Esophagus muscularis mucosa (tissue), 4 donors: ENCODE measurements around the gene PID1. TPM values are rescaled to one million over a fixed set of nuclear protein-coding genes. Genes with fewer than 3 reads are reported as not detected.

Source experiments
- DNase-seq: peaks from one replicate; pipeline ENCODE4 v3.0.0-alpha.2; 2017; ENCODE audit errors: extremely low spot score
- H3K27ac ChIP-seq, 4 donors: fragments of 200-600 bp; sonication (generic); replicated peaks in 1 of 4; 1 replicate in 3 of 4; 2 replicates in 1 of 4; pipeline ENCODE4 v1.5.1; 2016 to 2019; ENCODE audit warnings: mild to moderate bottlenecking in 1 of 4
- H3K27me3 ChIP-seq, 4 donors: fragments of 200-600 bp; sonication (generic); one replicate each; pipeline versions ENCODE4 v1.5.1 to v1.6.0; 2016 to 2019
- H3K36me3 ChIP-seq, 4 donors: fragments of 200-600 bp; sonication (generic); one replicate each; pipeline ENCODE4 v1.5.1; 2016 to 2019
- H3K4me1 ChIP-seq, 4 donors: fragments of 200-600 bp; sonication (generic); one replicate each; pipeline ENCODE4 v1.5.1; 2016 to 2019
- H3K4me3 ChIP-seq, 4 donors: fragments of 200-600 bp; sonication (generic); 1 replicate in 2 of 4; 2 replicates in 2 of 4; pipeline ENCODE4 v1.5.1; 2016 to 2019; ENCODE audit warnings: mild to moderate bottlenecking in 4 of 4, moderate library complexity in 1 of 4
- H3K9me3 ChIP-seq, 4 donors: fragments of 200-600 bp; sonication (generic); 1 replicate in 3 of 4; 2 replicates in 1 of 4; pipeline ENCODE4 v1.5.1; 2016 to 2019
- CTCF ChIP-seq, 3 experiments: fragments of 200-600 bp in 2 of 3; fragments of 450-650 bp in 1 of 3; sonication (generic) in 2 of 3; IDR thresholded peaks; one replicate each; pipeline ENCODE4 v1.5.1; 2017 to 2019; ENCODE audit warnings: antibody characterized with exemption in 3 of 3, mild to moderate bottlenecking in 2 of 3, moderate library complexity in 1 of 3
- EP300 ChIP-seq: sonication (generic); formaldehyde crosslinking; IDR thresholded peaks from one replicate; pipeline ENCODE4 v1.6.1; 2017; ENCODE audit warnings: antibody characterized with exemption
- POLR2A ChIP-seq: fragments of 450-650 bp; IDR thresholded peaks from one replicate; pipeline ENCODE4 v1.6.1; 2017; ENCODE audit warnings: antibody characterized with exemption, moderate library complexity, mild to moderate bottlenecking, low read depth
- POLR2AphosphoS5 ChIP-seq, 2 donors: sonication (generic); formaldehyde crosslinking; IDR thresholded peaks; one replicate each; pipeline ENCODE4 v1.6.1; 2017; ENCODE audit warnings: antibody characterized with exemption in 2 of 2
- WGBS: methylation state at CpG from one replicate; pipeline ENCODE4 v1.1.5; 2018; 5-methylcytosine and 5-hydroxymethylcytosine counted together
- intact Hi-C: fragments of 100-400 bp; cut with DNase I; formaldehyde crosslinking; loops from one replicate; pipeline ENCODE4 v1.15.1; 2023
- total RNA-seq, 4 donors: library from RNA; depleted of rRNA; stranded (reverse); fragments of >200 nt; gene quantifications; one replicate each; pipeline versions ENCODE4 v1.1.0 to v1.2.1, GENCODE V29; 2016

Gene PID1
- total RNA-seq, 4 donors from 2014 or later: 48.2 to 68.7 (median 55.4) TPM

GRCh38 chr2:229087843-229088516 lies 183.1 kb downstream of the PID1 start:
- Histone ChIP-seq H3K4me3 (no peak overlapping the region), H3K36me3 (no peaks in the 10 kb centered on the region), H3K27me3 (no peaks in the 10 kb centered on the region), H3K27ac (no peak overlapping the region), H3K4me1 (peaks cover 0 to 16% (median 10%) of the 10 kb centered on the region in 4 donors), H3K9me3 (no peaks in the 10 kb centered on the region)
- DNase-seq: no peak
- TF ChIP-seq POLR2A (no peak), CTCF (IDR thresholded peaks at IDR 0.05) (no peak), EP300 (no peak), POLR2AphosphoS5 (IDR thresholded peaks at IDR 0.05) (no peak)
- WGBS: 86% methylated on average over 6 of the region's 6 CpGs
- intact Hi-C loops: no loop called here

GRCh38 chr2:229087267-229087666 lies 183.8 kb downstream of the PID1 start:
- H3K27me3 ChIP-seq: no peaks in the 10 kb centered on the region
- H3K27ac ChIP-seq: no peak overlapping the region
- intact Hi-C loops: no loop called here
- no peaks in the 10 kb centered on the region for H3K9me3 ChIP-seq
- no peaks in the 10 kb centered on the region for H3K36me3 ChIP-seq
- peaks cover 0 to 16% (median 10%) of the 10 kb centered on the region in 4 donors for H3K4me1 ChIP-seq
- no peak for DNase-seq
- H3K4me3 ChIP-seq: no peak overlapping the region
- WGBS: 89% methylated on average over 3 of the region's 3 CpGs
- TF ChIP-seq POLR2A (no peak), POLR2AphosphoS5 (IDR thresholded peaks at IDR 0.05) (no peak), EP300 (no peak), CTCF (IDR thresholded peaks at IDR 0.05) (no peak)

- no peak for DNase-seq
- intact Hi-C loops: no loop called here
- Histone ChIP-seq H3K9me3 (no peaks in the 10 kb centered on the region), H3K27ac (no peak overlapping the region), H3K4me1 (peaks cover 0 to 16% (median 10%) of the 10 kb centered on the region in 4 donors), H3K27me3 (no peaks in the 10 kb centered on the region), H3K4me3 (no peak overlapping the region), H3K36me3 (no peaks in the 10 kb centered on the region)
- TF ChIP-seq CTCF (IDR thresholded peaks at IDR 0.05): no peak
- no peak for TF ChIP-seq POLR2A
- TF ChIP-seq EP300: no peak
- TF ChIP-seq POLR2AphosphoS5 (IDR thresholded peaks at IDR 0.05): no peak
Observed at GRCh38 chr2:229085439-229085838, 185.6 kb downstream of the PID1 start.

GRCh38 chr2:229084447-229084846 lies 186.6 kb downstream of the PID1 start:
- Histone ChIP-seq H3K27ac (no peak overlapping the region), H3K4me1 (peaks cover 0 to 14% (median 10%) of the 10 kb centered on the region in 4 donors), H3K36me3 (no peaks in the 10 kb centered on the region), H3K9me3 (no peaks in the 10 kb centered on the region), H3K4me3 (no peak overlapping the region), H3K27me3 (no peaks in the 10 kb centered on the region)
- TF ChIP-seq POLR2AphosphoS5 (IDR thresholded peaks at IDR 0.05) (no peak), EP300 (no peak), POLR2A (no peak), CTCF (IDR thresholded peaks at IDR 0.05) (no peak)
- intact Hi-C loops: no loop called here
- 72% methylated on average over 5 of the region's 5 CpGs for WGBS
- no peak for DNase-seq
